Loucy (cell line): ENCODE data around the gene AGBL1.

Source experiments
- H2AFZ ChIP-seq: fragments of 200-600 bp; sonication (generic); 2 replicates; pipeline ENCODE4 v1.6.0; 2016; ENCODE audit warnings: antibody characterized with exemption, mild to moderate bottlenecking, low read length, moderate library complexity
- H3F3A ChIP-seq: fragments of 200-600 bp; 2 replicates; pipeline ENCODE4 v1.6.0; 2016; ENCODE audit warnings: antibody characterized with exemption, low read depth, mild to moderate bottlenecking
- H3K27me3 ChIP-seq: fragments of 200-600 bp; sonication (generic); 2 replicates; pipeline ENCODE4 v1.6.1; 2014; ENCODE audit warnings: low read length, mild to moderate bottlenecking; ENCODE audit not compliant: insufficient read depth, poor library complexity, severe bottlenecking
- H3K36me3 ChIP-seq: fragments of 200-600 bp; sonication (generic); 2 replicates; pipeline ENCODE4 v1.6.1; 2016; ENCODE audit warnings: low read length; ENCODE audit not compliant: insufficient read depth
- H3K4me1 ChIP-seq: fragments of 200-600 bp; sonication (generic); 2 replicates; pipeline ENCODE4 v1.5.1; 2014; ENCODE audit warnings: low read length, mild to moderate bottlenecking; ENCODE audit not compliant: insufficient read depth, poor library complexity, severe bottlenecking
- H3K4me2 ChIP-seq: fragments of 200-600 bp; sonication (generic); 2 replicates; pipeline ENCODE4 v1.6.0; 2014; ENCODE audit warnings: antibody characterized with exemption, low read length, low read depth, mild to moderate bottlenecking; ENCODE audit not compliant: poor library complexity, severe bottlenecking
- H3K4me3 ChIP-seq: fragments of 200-600 bp; sonication (generic); 2 replicates; pipeline ENCODE4 v1.5.1; 2014; ENCODE audit warnings: low read length, mild to moderate bottlenecking, mixed read lengths; ENCODE audit not compliant: poor library complexity, severe bottlenecking
- H3K79me2 ChIP-seq: fragments of 200-600 bp; sonication (generic); 2 replicates; pipeline ENCODE4 v1.6.1; 2014; ENCODE audit warnings: low read length; ENCODE audit not compliant: insufficient read depth
- H3K9ac ChIP-seq: fragments of 200-600 bp; sonication (generic); 2 replicates; pipeline ENCODE4 v1.6.0; 2014; ENCODE audit warnings: mild to moderate bottlenecking, low read depth, low read length, moderate library complexity; ENCODE audit not compliant: poor library complexity, severe bottlenecking
- H3K9me2 ChIP-seq: fragments of 200-600 bp; sonication (generic); replicated peaks from 2 replicates; pipeline ENCODE4 v1.6.1; 2016; ENCODE audit warnings: low read depth, low read length, mixed read lengths
- H3K9me3 ChIP-seq: fragments of 200-600 bp; sonication (generic); 2 replicates; pipeline ENCODE4 v1.6.1; 2014; ENCODE audit warnings: mild to moderate bottlenecking, antibody characterized with exemption, low read length, low read depth; ENCODE audit not compliant: insufficient read depth
- H4K20me1 ChIP-seq: fragments of 200-600 bp; sonication (generic); 2 replicates; pipeline ENCODE4 v1.6.0; 2014; ENCODE audit warnings: antibody characterized with exemption, low read length, mild to moderate bottlenecking; ENCODE audit not compliant: insufficient read depth, poor library complexity, severe bottlenecking
- CTCF ChIP-seq: fragments of 200-600 bp; sonication (generic); conservative IDR thresholded peaks from 2 replicates; pipeline ENCODE4 v1.5.1; 2014; ENCODE audit warnings: mild to moderate bottlenecking, antibody characterized with exemption, low read length
- EZH2phosphoT487 ChIP-seq: fragments of 200-600 bp; IDR thresholded peaks from 2 replicates; pipeline ENCODE4 v1.6.1; 2018; ENCODE audit warnings: antibody characterized with exemption, mild to moderate bottlenecking, moderate library complexity, borderline replicate concordance

Gene AGBL1

GRCh38 chr15:86834115-86834863, 754.6 kb downstream of the AGBL1 start:
- Histone ChIP-seq H3K9ac (no peak overlapping the region), H3K4me3 (no peak overlapping the region), H3F3A (no peaks in the 10 kb centered on the region), H3K9me2 (no peaks in the 10 kb centered on the region), H3K9me3 (no peaks in the 10 kb centered on the region), H2AFZ (no peak overlapping the region), H3K79me2 (no peaks in the 10 kb centered on the region), H3K4me1 (no peaks in the 10 kb centered on the region), H4K20me1 (no peaks in the 10 kb centered on the region), H3K36me3 (no peaks in the 10 kb centered on the region), H3K4me2 (no peak overlapping the region), H3K27me3 (no peaks in the 10 kb centered on the region)
- no peak for TF ChIP-seq CTCF
- no peak for TF ChIP-seq EZH2phosphoT487

GRCh38 chr15:86837294-86838061, 757.8 kb downstream of the AGBL1 start:
- Histone ChIP-seq H4K20me1 (no peaks in the 10 kb centered on the region), H3K9ac (no peak overlapping the region), H3F3A (no peaks in the 10 kb centered on the region), H3K27me3 (no peaks in the 10 kb centered on the region), H3K36me3 (no peaks in the 10 kb centered on the region), H3K4me1 (no peaks in the 10 kb centered on the region), H3K9me2 (no peaks in the 10 kb centered on the region), H2AFZ (no peak overlapping the region), H3K79me2 (no peaks in the 10 kb centered on the region), H3K4me2 (no peak overlapping the region), H3K9me3 (no peaks in the 10 kb centered on the region), H3K4me3 (no peak overlapping the region)
- TF ChIP-seq CTCF (no peak), EZH2phosphoT487 (no peak)

GRCh38 chr15:86839502-86839901, 759.8 kb downstream of the AGBL1 start:
- Histone ChIP-seq H3K4me1 (no peaks in the 10 kb centered on the region), H4K20me1 (no peaks in the 10 kb centered on the region), H3K4me3 (no peak overlapping the region), H3K79me2 (no peaks in the 10 kb centered on the region), H3K9me2 (no peaks in the 10 kb centered on the region), H2AFZ (no peak overlapping the region), H3K36me3 (no peaks in the 10 kb centered on the region), H3K9me3 (no peaks in the 10 kb centered on the region), H3K9ac (no peak overlapping the region), H3F3A (no peaks in the 10 kb centered on the region), H3K27me3 (no peaks in the 10 kb centered on the region), H3K4me2 (no peak overlapping the region)
- TF ChIP-seq EZH2phosphoT487 (no peak), CTCF (no peak)
